Activated CD8-positive, alpha-beta T cell treated with anti-CD3 and anti-CD28 coated beads for 36 hours (primary cell): ENCODE results near the gene NUP210. TPM values are rescaled to one million over a fixed set of nuclear protein-coding genes. Genes with fewer than 3 reads are reported as not detected.

ENCODE experiments used
- ATAC-seq: fragments of 200-7000 bp; cut with Tn5 transposase; one replicate; pipeline ENCODE4 v1.10.0; 2021; ENCODE audit warnings: mild to moderate bottlenecking, moderate library complexity
- CTCF ChIA-PET: fragments of 350-600 bp; sonication (Branson Sonifier 250); formaldehyde crosslinking; loops from one replicate; lab custom pipeline; 2021; ENCODE audit warnings: antibody characterized with exemption; lab: Charles Lee
- POLR2A ChIA-PET: fragments of 350-600 bp; sonication (Branson Sonifier 250); formaldehyde crosslinking; loops from one replicate; lab custom pipeline; 2021; ENCODE audit warnings: antibody characterized with exemption; lab: Charles Lee
- DNase-seq: peaks from one replicate; pipeline ENCODE4 v3.0.0-alpha.2; 2020
- H3K27ac Mint-ChIP-seq: one replicate; pipeline ENCODE4 v1.8.0; 2021; ENCODE audit warnings: mild to moderate bottlenecking, mixed read lengths
- H3K27me3 Mint-ChIP-seq: one replicate; pipeline ENCODE4 v1.8.0; 2021; ENCODE audit warnings: mixed read lengths
- H3K36me3 Mint-ChIP-seq: one replicate; pipeline ENCODE4 v1.8.0; 2021; ENCODE audit warnings: low read depth, mixed read lengths
- H3K4me1 Mint-ChIP-seq: one replicate; pipeline ENCODE4 v1.8.0; 2021; ENCODE audit warnings: low read depth, mixed read lengths
- H3K4me3 Mint-ChIP-seq: one replicate; pipeline ENCODE4 v1.8.0; 2021; ENCODE audit warnings: mild to moderate bottlenecking, moderate library complexity, mixed read lengths
- H3K9me3 Mint-ChIP-seq: one replicate; pipeline ENCODE4 v1.8.0; 2021; ENCODE audit warnings: mixed read lengths
- intact Hi-C: fragments of 100-400 bp; cut with micrococcal nuclease; formaldehyde crosslinking; loops from one replicate; pipeline ENCODE4 v1.10.0; 2022
- total RNA-seq, 2 experiments: library from RNA; stranded (reverse); gene quantifications; one replicate each; pipeline ENCODE4 v1.2.3, GENCODE V29; 2021
- TF ChIP-seq, protein P1 (sequence below): fragments of 200-600 bp; IDR thresholded peaks from one replicate; pipeline ENCODE4 v1.8.0; 2022; ENCODE audit warnings: antibody characterized with exemption, mild to moderate bottlenecking

The NUP210 gene
- total RNA-seq, 2 experiments from 2014 or later = 142 to 143 TPM

DNA sequence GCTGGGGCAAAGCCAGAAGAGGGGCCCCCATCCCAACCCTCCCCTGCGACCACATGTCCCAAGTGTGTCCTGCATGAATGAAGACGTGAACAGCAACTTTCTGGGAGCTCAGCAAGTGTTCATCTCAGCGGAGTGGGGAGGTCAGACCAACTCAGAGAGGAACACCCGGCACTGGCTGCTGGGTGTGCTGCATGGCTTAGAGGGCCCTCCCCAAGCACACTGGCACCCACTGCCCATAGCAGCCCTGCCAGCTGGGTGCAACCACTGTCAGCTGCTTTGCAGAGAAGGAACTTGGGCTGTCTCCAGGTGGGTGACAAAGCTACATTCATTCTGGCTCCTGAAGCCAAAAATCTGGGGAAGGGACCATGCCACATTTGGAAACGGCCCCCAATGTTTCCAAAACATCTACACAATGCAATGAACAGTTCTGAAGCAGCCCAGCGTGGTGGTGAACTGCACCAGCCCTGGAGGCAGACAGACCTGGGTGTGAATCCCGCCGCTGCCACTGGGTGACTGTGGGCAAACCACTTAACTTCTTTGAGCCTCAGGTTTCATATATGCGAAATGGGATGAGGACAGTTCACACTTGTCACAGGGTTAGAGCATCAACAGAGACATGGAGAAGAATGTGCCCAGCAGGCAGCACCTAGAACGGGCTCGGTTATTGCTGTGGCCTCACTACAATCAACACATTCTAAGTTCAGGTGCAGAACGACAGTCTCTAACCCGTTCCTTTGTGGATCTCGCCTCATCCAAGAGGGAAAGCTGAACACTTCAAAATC lies 145.4 kb downstream of the NUP210 start:
- ATAC-seq (no peak), DNase-seq (no peak)
- Mint-ChIP-seq H3K27me3 (peaks cover 4% of the 10 kb centered on the region), H3K9me3 (peaks cover 4% of the 10 kb centered on the region), H3K36me3 (no peaks in the 10 kb centered on the region), H3K4me3 (no peak overlapping the region), H3K4me1 (no peaks in the 10 kb centered on the region), H3K27ac (no peak overlapping the region)
- TF ChIP-seq, protein P1, sequence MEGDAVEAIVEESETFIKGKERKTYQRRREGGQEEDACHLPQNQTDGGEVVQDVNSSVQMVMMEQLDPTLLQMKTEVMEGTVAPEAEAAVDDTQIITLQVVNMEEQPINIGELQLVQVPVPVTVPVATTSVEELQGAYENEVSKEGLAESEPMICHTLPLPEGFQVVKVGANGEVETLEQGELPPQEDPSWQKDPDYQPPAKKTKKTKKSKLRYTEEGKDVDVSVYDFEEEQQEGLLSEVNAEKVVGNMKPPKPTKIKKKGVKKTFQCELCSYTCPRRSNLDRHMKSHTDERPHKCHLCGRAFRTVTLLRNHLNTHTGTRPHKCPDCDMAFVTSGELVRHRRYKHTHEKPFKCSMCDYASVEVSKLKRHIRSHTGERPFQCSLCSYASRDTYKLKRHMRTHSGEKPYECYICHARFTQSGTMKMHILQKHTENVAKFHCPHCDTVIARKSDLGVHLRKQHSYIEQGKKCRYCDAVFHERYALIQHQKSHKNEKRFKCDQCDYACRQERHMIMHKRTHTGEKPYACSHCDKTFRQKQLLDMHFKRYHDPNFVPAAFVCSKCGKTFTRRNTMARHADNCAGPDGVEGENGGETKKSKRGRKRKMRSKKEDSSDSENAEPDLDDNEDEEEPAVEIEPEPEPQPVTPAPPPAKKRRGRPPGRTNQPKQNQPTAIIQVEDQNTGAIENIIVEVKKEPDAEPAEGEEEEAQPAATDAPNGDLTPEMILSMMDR = no peak
- CTCF ChIA-PET = interaction anchor here (1.6 kb wide), 1 partner anchor 9 kb away, joined by 4 read pairs; no protein-coding TSS in a partner anchor
- POLR2A ChIA-PET = no interaction called here
- intact Hi-C loops = no loop called here

DNA sequence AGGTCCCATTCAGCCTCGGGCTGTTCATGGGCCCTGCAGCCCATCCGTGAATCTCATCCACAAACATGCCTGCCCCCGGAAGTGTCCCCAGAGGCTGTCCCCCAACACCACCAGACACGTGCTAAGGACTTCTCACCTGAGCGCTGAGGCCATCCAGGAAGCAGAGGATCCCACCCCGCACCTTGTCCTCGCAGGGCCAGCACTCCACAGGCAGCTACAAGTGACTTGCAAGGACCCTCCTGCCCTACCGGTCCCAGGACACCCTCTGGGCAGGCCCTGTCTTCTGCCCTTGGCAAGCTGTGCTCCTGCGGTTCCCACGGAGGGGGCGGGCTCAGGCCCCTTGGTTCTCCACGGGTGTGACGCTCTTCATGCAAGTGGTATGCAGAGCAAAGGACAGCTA lies 146.0 kb downstream of the NUP210 start:
- intact Hi-C loops = no loop called here
- peaks cover 2% of the 10 kb centered on the region for H3K27me3 Mint-ChIP-seq
- ChIA-PET CTCF (interaction anchor here (1.6 kb wide), 1 partner anchor 9 kb away, joined by 4 read pairs; no protein-coding TSS in a partner anchor), POLR2A (no interaction called here)
- peaks cover 5% of the 10 kb centered on the region for H3K9me3 Mint-ChIP-seq
- no peak overlapping the region for H3K27ac Mint-ChIP-seq
- no peaks in the 10 kb centered on the region for H3K4me1 Mint-ChIP-seq
- H3K36me3 Mint-ChIP-seq = no peaks in the 10 kb centered on the region
- H3K4me3 Mint-ChIP-seq = no peak overlapping the region
- ATAC-seq (no peak), DNase-seq (no peak)
- TF ChIP-seq, protein P1 = no peak

DNA sequence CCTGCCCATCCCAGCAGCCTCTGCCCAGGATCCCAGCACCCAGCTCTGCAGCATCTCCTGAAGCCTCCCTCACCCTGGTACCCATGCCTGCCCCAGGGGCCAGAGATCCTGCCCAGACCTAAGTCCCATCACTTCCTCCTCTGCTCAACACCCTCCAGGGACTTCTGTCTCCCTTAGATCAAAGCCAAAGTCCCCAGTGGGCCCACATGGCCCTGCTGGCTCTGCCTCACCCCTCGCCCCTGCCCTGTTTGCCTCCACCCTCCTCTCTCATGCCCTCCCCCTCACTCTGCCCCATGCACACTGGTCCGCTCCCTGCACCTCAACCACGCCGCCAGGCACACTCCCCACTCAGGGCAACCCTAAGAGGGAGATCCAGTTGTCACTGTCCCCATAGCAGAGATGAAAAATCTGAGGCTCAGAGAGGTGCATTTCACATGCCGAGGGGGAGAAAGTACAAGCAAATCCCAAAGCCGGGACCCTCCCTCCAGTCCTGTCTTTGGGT lies 146.5 kb downstream of the NUP210 start:
- CTCF ChIA-PET = no interaction called here
- TF ChIP-seq, protein P1 = no peak
- H3K4me3 Mint-ChIP-seq = no peak overlapping the region
- ATAC-seq (no peak), DNase-seq (no peak)
- H3K27ac Mint-ChIP-seq = no peak overlapping the region
- POLR2A ChIA-PET = interaction anchor here (0.5 kb wide), 1 partner anchor 360 kb away, joined by 3 read pairs; no protein-coding TSS in a partner anchor
- peaks cover 5% of the 10 kb centered on the region for H3K9me3 Mint-ChIP-seq
- no peaks in the 10 kb centered on the region for H3K36me3 Mint-ChIP-seq
- intact Hi-C loops = no loop called here
- H3K27me3 Mint-ChIP-seq = no peaks in the 10 kb centered on the region
- no peaks in the 10 kb centered on the region for H3K4me1 Mint-ChIP-seq

DNA sequence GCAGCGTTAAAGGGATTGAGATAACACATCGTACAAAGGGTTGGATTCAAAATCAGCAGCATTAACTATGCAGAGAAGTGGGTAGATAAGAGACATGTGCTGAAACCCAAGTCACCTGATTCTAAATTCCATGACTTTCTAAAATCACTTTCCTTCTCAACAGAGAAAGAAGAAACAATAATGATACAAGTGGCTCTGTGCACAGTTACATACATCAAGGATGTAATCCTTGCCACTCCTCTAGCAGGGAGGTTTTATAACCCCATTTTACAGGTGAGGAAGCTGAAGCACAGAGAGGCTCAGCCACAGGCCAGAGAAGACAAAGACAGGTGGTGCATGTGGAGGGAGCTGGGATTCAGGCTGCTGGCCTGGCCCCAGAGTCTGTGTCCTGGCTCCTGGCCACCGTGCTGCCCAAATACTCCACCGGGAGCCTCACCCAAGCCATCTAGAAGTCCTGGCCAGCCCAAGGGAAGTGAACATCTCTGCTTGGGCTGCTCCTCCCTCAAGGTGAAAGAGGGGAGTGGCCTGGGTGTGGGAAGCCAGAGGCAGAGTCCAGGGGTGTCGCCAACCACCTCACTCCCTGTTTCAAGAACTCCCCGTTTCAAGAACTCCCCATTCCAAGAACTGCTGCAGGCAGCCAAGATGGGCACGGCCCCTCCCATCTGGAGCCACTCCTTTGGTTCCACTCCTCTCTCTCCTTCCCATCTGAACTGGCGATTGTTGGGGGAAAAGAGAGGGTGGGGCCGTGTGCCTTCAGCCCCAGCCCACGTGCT lies 147.1 kb downstream of the NUP210 start:
- no peaks in the 10 kb centered on the region for H3K27me3 Mint-ChIP-seq
- intact Hi-C loops = no loop called here
- H3K4me3 Mint-ChIP-seq = no peak overlapping the region
- no peak overlapping the region for H3K27ac Mint-ChIP-seq
- ChIA-PET CTCF (no interaction called here), POLR2A (interaction anchor here (0.5 kb wide), 1 partner anchor 361 kb away, joined by 3 read pairs; no protein-coding TSS in a partner anchor)
- DNase-seq (no peak), ATAC-seq (no peak)
- H3K36me3 Mint-ChIP-seq = no peaks in the 10 kb centered on the region
- TF ChIP-seq, protein P1 = no peak
- H3K9me3 Mint-ChIP-seq = peaks cover 5% of the 10 kb centered on the region
- H3K4me1 Mint-ChIP-seq = no peaks in the 10 kb centered on the region
